ENCODE data around the gene INHBE.

INHBE gene

GRCh38 chr12:57496822-57497221, 41.7 kb downstream of the INHBE start:
- TF ChIP-seq ZFP3 (CRISPR knock-in tag; IDR thresholded peaks at IDR 0.05), result no peak
- TF ChIP-seq CSRNP3 (CRISPR knock-in tag; IDR thresholded peaks at IDR 0.05), result no peak
- TF ChIP-seq ZC3H10 (CRISPR knock-in tag; IDR thresholded peaks at IDR 0.05), result no peak
- no peak for TF ChIP-seq RARB (CRISPR knock-in tag; IDR thresholded peaks at IDR 0.05)
- TF ChIP-seq SNAI2 (CRISPR knock-in tag; IDR thresholded peaks at IDR 0.05), result no peak
- no peak for TF ChIP-seq OSR1 (CRISPR knock-in tag; IDR thresholded peaks at IDR 0.05)
- TF ChIP-seq ZNF565 (CRISPR knock-in tag; conservative IDR thresholded peaks at IDR 0.05; ENCODE audit: low read depth), result no peak
- TF ChIP-seq TOX (CRISPR knock-in tag; IDR thresholded peaks at IDR 0.05; ENCODE audit: borderline replicate concordance), result no peak
- TF ChIP-seq TCF4 (CRISPR knock-in tag; IDR thresholded peaks at IDR 0.05; ENCODE audit: borderline replicate concordance), result no peak
- TF ChIP-seq ZFP30 (CRISPR knock-in tag; IDR thresholded peaks at IDR 0.05), result no peak
- TF ChIP-seq ZNF70 (CRISPR knock-in tag; IDR thresholded peaks at IDR 0.05), result no peak
- TF ChIP-seq, protein P1, sequence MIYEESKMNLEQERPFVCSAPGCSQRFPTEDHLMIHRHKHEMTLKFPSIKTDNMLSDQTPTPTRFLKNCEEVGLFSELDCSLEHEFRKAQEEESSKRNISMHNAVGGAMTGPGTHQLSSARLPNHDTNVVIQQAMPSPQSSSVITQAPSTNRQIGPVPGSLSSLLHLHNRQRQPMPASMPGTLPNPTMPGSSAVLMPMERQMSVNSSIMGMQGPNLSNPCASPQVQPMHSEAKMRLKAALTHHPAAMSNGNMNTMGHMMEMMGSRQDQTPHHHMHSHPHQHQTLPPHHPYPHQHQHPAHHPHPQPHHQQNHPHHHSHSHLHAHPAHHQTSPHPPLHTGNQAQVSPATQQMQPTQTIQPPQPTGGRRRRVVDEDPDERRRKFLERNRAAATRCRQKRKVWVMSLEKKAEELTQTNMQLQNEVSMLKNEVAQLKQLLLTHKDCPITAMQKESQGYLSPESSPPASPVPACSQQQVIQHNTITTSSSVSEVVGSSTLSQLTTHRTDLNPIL (CRISPR knock-in tag; IDR thresholded peaks at IDR 0.05; ENCODE audit: low read depth), result no peak
- TF ChIP-seq GLIS3 (CRISPR knock-in tag; IDR thresholded peaks at IDR 0.05), result no peak
- TF ChIP-seq CSDC2 (CRISPR knock-in tag; IDR thresholded peaks at IDR 0.05), result no peak
- TF ChIP-seq PPARA (CRISPR knock-in tag; IDR thresholded peaks at IDR 0.05; ENCODE audit: borderline replicate concordance), result no peak
- TF ChIP-seq ESRRG (CRISPR knock-in tag; IDR thresholded peaks at IDR 0.05), result no peak
- no peak for TF ChIP-seq ISL1 (CRISPR knock-in tag; IDR thresholded peaks at IDR 0.05)
- TF ChIP-seq TSHZ2 (CRISPR knock-in tag; IDR thresholded peaks at IDR 0.05), result no peak
- TF ChIP-seq POU6F1 (CRISPR knock-in tag; IDR thresholded peaks at IDR 0.05; ENCODE audit: borderline replicate concordance, low read depth), result no peak

GRCh38 chr12:57497223-57498131, 42.4 kb downstream of the INHBE start:
- ATAC-seq, result no peak
- TF ChIP-seq ARNTL (CRISPR knock-in tag; IDR thresholded peaks at IDR 0.05; ENCODE audit: borderline replicate concordance, low read depth) (no peak), GLIS3 (CRISPR knock-in tag; IDR thresholded peaks at IDR 0.05) (no peak), TSHZ2 (CRISPR knock-in tag; IDR thresholded peaks at IDR 0.05) (no peak), TCF4 (CRISPR knock-in tag; IDR thresholded peaks at IDR 0.05; ENCODE audit: borderline replicate concordance) (no peak), ESRRG (CRISPR knock-in tag; IDR thresholded peaks at IDR 0.05) (no peak), ZNF8 (CRISPR knock-in tag; IDR thresholded peaks at IDR 0.05) (no peak), ZFP3 (CRISPR knock-in tag; IDR thresholded peaks at IDR 0.05) (no peak), CSDC2 (CRISPR knock-in tag; IDR thresholded peaks at IDR 0.05) (no peak), RARB (CRISPR knock-in tag; IDR thresholded peaks at IDR 0.05) (no peak), ZC3H10 (CRISPR knock-in tag; IDR thresholded peaks at IDR 0.05) (no peak), TOX (CRISPR knock-in tag; IDR thresholded peaks at IDR 0.05; ENCODE audit: borderline replicate concordance) (no peak), PPARA (CRISPR knock-in tag; IDR thresholded peaks at IDR 0.05; ENCODE audit: borderline replicate concordance) (no peak), ISL1 (CRISPR knock-in tag; IDR thresholded peaks at IDR 0.05) (no peak), POU6F1 (CRISPR knock-in tag; IDR thresholded peaks at IDR 0.05; ENCODE audit: borderline replicate concordance, low read depth) (no peak), SNAI2 (CRISPR knock-in tag; IDR thresholded peaks at IDR 0.05) (no peak), ZNF70 (CRISPR knock-in tag; IDR thresholded peaks at IDR 0.05) (no peak), ZNF565 (CRISPR knock-in tag; conservative IDR thresholded peaks at IDR 0.05; ENCODE audit: low read depth) (no peak)
- TF ChIP-seq, protein P2, sequence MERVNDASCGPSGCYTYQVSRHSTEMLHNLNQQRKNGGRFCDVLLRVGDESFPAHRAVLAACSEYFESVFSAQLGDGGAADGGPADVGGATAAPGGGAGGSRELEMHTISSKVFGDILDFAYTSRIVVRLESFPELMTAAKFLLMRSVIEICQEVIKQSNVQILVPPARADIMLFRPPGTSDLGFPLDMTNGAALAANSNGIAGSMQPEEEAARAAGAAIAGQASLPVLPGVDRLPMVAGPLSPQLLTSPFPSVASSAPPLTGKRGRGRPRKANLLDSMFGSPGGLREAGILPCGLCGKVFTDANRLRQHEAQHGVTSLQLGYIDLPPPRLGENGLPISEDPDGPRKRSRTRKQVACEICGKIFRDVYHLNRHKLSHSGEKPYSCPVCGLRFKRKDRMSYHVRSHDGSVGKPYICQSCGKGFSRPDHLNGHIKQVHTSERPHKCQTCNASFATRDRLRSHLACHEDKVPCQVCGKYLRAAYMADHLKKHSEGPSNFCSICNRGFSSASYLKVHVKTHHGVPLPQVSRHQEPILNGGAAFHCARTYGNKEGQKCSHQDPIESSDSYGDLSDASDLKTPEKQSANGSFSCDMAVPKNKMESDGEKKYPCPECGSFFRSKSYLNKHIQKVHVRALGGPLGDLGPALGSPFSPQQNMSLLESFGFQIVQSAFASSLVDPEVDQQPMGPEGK (CRISPR knock-in tag; IDR thresholded peaks at IDR 0.05; ENCODE audit: borderline replicate concordance), result no peak

More at GRCh38 chr12:57496822-57497221, 41.7 kb downstream of the INHBE start:
- ATAC-seq, result no peak

All from SK-N-SH treated with all-trans-retinoic acid at 6 μM for 48 hours (cell line).